SHP77 treated with DMSO at 0.1 percent for 48 hours (cell line): Measurements from ENCODE around the gene TSEN15.

Source experiments
- DNase-seq: peaks from one replicate; lab custom pipeline; 2025; lab: John Stamatoyannopoulos, UW

The TSEN15 gene

GRCh38 chr1:184101571-184101970, 50.0 kb downstream of the TSEN15 start:
- no peak for DNase-seq

- no peak for DNase-seq
Observed at GRCh38 chr1:184110272-184111204, 59.0 kb downstream of the TSEN15 start.

GRCh38 chr1:184112176-184112948, 60.8 kb downstream of the TSEN15 start:
- no peak for DNase-seq

DNA sequence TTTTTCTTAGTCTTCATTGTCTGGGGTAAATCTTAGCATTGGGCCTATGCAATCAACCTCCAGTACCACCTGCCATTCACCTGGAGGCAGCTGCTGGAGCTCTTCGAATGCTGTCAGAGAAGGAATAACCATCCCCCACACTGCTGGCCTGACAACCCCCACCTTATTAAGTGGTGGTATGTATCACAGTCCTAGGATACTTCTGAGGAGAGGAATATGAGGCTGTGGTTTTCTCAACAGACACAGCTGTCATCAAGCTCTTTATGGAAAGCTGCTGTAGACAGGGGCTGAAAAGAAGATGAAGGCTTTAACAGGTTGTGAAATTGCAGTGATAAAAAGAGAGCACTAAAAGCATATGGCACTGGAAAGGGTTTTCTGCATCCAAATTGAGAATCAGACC, 61.7 kb downstream of the TSEN15 start:
- no peak for DNase-seq

- DNase-seq = no peak
Observed at GRCh38 chr1:184114818-184115398, 63.4 kb downstream of the TSEN15 start.

DNA sequence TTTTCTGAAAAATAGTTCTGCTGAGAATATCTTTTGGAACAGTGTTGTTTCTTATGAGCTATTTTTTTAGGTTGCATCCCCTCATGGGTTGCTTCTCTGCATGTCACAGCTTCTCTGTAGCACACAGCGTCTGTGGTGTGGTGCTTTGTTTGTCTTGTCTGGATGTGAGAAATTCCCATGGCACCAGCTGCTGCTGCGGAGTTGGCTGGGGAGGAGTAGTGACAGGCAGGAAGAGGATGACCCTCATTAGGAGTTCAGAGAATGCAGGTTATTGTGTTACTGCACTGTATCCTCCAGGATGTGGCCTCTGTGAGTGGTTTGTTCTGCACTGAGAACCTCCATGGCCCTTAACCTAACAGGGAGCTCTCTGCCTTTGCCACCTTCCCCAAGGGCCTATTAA, 64.8 kb downstream of the TSEN15 start:
- DNase-seq = no peak

- no peak for DNase-seq
Observed at GRCh38 chr1:184118046-184118445, 66.5 kb downstream of the TSEN15 start.
